ENCODE data around the gene ARMH4. TPM values are rescaled to one million over a fixed set of nuclear protein-coding genes. Genes with fewer than 3 reads are reported as not detected.

ARMH4 gene
- total RNA-seq, 1 experiment from 2014 or later, result 0.07 TPM

DNA sequence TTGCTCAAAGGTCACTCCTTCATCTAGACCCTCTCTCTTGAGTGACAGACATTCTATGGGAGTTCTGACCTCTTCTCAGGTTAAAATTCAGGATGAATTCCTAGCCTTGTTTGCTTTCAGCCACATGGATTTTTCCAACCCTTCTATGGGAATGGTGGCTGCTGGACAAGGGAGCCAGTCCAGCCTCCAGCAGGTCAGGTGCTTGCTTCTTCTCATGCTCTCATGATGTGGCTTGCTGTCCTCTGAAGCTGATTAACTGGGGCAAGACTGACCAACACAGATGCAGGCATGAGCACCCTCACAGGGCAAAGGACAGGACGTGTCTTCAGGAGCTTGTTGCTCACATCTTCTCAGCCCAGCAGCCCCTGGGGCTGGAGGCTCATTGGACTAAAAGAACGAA, 188.9 kb downstream of the ARMH4 start:
- peaks cover 8% of the 10 kb centered on the region for H3K4me1 Mint-ChIP-seq (ENCODE audit: low read depth, unreplicated experiment)
- POLR2A ChIA-PET, result interaction anchor here (0.6 kb wide), 1 partner anchor 10 kb away, joined by 6 read pairs; no protein-coding TSS in a partner anchor
- no peak overlapping the region for H3K4me3 ChIP-seq (ENCODE audit: low read depth, low read length)
- no peaks in the 10 kb centered on the region for H3K9me3 ChIP-seq
- no peak overlapping the region for H3K27ac Mint-ChIP-seq (ENCODE audit: unreplicated experiment)
- no peak overlapping the region for H3K4me3 Mint-ChIP-seq (ENCODE audit: unreplicated experiment)
- no peaks in the 10 kb centered on the region for H3K36me3 ChIP-seq (ENCODE audit: control insufficient read depth, insufficient read depth, low read length)
- no peaks in the 10 kb centered on the region for H3K36me3 Mint-ChIP-seq (ENCODE audit: insufficient read depth, unreplicated experiment)
- TF ChIP-seq, protein P1, sequence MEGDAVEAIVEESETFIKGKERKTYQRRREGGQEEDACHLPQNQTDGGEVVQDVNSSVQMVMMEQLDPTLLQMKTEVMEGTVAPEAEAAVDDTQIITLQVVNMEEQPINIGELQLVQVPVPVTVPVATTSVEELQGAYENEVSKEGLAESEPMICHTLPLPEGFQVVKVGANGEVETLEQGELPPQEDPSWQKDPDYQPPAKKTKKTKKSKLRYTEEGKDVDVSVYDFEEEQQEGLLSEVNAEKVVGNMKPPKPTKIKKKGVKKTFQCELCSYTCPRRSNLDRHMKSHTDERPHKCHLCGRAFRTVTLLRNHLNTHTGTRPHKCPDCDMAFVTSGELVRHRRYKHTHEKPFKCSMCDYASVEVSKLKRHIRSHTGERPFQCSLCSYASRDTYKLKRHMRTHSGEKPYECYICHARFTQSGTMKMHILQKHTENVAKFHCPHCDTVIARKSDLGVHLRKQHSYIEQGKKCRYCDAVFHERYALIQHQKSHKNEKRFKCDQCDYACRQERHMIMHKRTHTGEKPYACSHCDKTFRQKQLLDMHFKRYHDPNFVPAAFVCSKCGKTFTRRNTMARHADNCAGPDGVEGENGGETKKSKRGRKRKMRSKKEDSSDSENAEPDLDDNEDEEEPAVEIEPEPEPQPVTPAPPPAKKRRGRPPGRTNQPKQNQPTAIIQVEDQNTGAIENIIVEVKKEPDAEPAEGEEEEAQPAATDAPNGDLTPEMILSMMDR (IDR thresholded peaks at IDR 0.05; ENCODE audit: insufficient read depth in 1 of 2, low read depth in 1 of 2, low read length in 1 of 2, severe bottlenecking in 1 of 2, unreplicated experiment in 1 of 2), result no peak
- no peaks in the 10 kb centered on the region for H3K27me3 ChIP-seq (replicated peaks; ENCODE audit: control insufficient read depth, insufficient read depth, low read length)
- CTCF ChIA-PET, result no interaction called here
- BruUV-seq (replicated peaks), result no TSS peak
- intact Hi-C loops (cut with micrococcal nuclease; ENCODE audit: unreplicated experiment), result no loop called here
- no peaks in the 10 kb centered on the region for H3K9me3 Mint-ChIP-seq (ENCODE audit: unreplicated experiment)
- H3K27me3 Mint-ChIP-seq (ENCODE audit: insufficient read depth, unreplicated experiment), result no peaks in the 10 kb centered on the region
- no peak for DNase-seq
- H3K4me1 ChIP-seq, result peaks cover 3% of the 10 kb centered on the region

DNA sequence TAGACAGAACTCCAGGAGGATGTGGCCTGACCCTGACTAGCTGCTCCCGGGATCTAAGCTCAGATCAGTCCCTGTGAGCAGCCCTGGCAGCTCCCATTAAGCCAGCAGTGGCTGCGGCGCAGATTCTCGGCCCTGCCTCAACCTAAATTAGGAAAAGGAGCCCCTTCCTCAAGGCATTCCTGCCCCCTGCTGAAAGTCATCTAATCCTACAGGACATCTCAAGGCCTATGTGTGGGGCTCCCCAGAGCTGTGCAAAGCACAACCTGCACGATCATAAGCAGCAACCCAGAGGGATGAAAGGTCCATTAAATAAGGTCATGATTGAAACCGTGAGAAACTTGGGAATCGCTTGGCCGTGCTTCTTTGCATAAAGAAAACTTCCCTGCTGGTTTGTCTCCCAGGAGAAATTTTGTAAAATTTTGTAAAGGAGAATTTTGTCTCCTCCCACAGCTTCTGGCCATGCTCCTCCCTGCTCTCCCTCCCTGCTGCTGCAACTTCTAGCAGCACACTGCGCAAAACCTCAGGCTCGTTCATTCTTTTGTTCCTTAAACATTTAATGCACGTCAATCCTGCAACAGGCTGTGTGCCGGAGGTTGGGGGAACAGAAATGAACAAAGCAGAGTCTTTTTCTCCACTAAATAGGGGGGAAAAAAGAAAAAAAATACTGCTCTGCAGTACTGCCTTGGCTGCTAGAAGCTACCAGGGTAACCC, 189.5 kb downstream of the ARMH4 start:
- DNase-seq, result no peak
- H3K27ac Mint-ChIP-seq (ENCODE audit: unreplicated experiment), result no peak overlapping the region
- Histone ChIP-seq H3K36me3 (ENCODE audit: control insufficient read depth, insufficient read depth, low read length) (no peaks in the 10 kb centered on the region), H3K9me3 (no peaks in the 10 kb centered on the region), H3K4me1 (peaks cover 3% of the 10 kb centered on the region), H3K27me3 (replicated peaks; ENCODE audit: control insufficient read depth, insufficient read depth, low read length) (no peaks in the 10 kb centered on the region), H3K4me3 (ENCODE audit: low read depth, low read length) (no peak overlapping the region)
- ChIA-PET POLR2A (no interaction called here), CTCF (no interaction called here)
- no peaks in the 10 kb centered on the region for H3K9me3 Mint-ChIP-seq (ENCODE audit: unreplicated experiment)
- no peak overlapping the region for H3K4me3 Mint-ChIP-seq (ENCODE audit: unreplicated experiment)
- BruUV-seq (replicated peaks), result no TSS peak
- TF ChIP-seq, protein P1 (IDR thresholded peaks at IDR 0.05; ENCODE audit: insufficient read depth in 1 of 2, low read depth in 1 of 2, low read length in 1 of 2, severe bottlenecking in 1 of 2, unreplicated experiment in 1 of 2), result no peak
- intact Hi-C loops (cut with micrococcal nuclease; ENCODE audit: unreplicated experiment), result no loop called here
- H3K4me1 Mint-ChIP-seq (ENCODE audit: low read depth, unreplicated experiment), result peaks cover 8% of the 10 kb centered on the region
- no peaks in the 10 kb centered on the region for H3K27me3 Mint-ChIP-seq (ENCODE audit: insufficient read depth, unreplicated experiment)
- no peaks in the 10 kb centered on the region for H3K36me3 Mint-ChIP-seq (ENCODE audit: insufficient read depth, unreplicated experiment)

DNA sequence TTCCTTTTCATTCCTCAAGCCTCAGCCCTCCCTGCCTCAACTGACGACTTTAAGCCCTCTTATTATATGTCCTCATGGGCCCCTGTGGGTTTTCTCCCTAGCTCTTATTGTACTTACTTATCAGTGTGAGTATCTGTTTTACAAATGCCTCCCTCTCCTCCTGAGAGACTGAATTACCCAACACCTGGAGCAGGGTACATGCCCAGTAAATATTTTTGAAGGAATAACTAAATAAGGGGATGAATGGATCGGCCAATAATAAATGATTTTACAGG, 190.3 kb downstream of the ARMH4 start:
- DNase-seq, result no peak
- Histone ChIP-seq H3K4me1 (peaks cover 3% of the 10 kb centered on the region), H3K27me3 (replicated peaks; ENCODE audit: control insufficient read depth, insufficient read depth, low read length) (no peaks in the 10 kb centered on the region), H3K4me3 (ENCODE audit: low read depth, low read length) (no peak overlapping the region), H3K9me3 (no peaks in the 10 kb centered on the region), H3K36me3 (ENCODE audit: control insufficient read depth, insufficient read depth, low read length) (no peaks in the 10 kb centered on the region)
- ChIA-PET POLR2A (no interaction called here), CTCF (no interaction called here)
- H3K36me3 Mint-ChIP-seq (ENCODE audit: insufficient read depth, unreplicated experiment), result no peaks in the 10 kb centered on the region
- no peaks in the 10 kb centered on the region for H3K27me3 Mint-ChIP-seq (ENCODE audit: insufficient read depth, unreplicated experiment)
- no peaks in the 10 kb centered on the region for H3K9me3 Mint-ChIP-seq (ENCODE audit: unreplicated experiment)
- BruUV-seq (replicated peaks), result no TSS peak
- no peak overlapping the region for H3K27ac Mint-ChIP-seq (ENCODE audit: unreplicated experiment)
- peaks cover 8% of the 10 kb centered on the region for H3K4me1 Mint-ChIP-seq (ENCODE audit: low read depth, unreplicated experiment)
- H3K4me3 Mint-ChIP-seq (ENCODE audit: unreplicated experiment), result no peak overlapping the region
- intact Hi-C loops (cut with micrococcal nuclease; ENCODE audit: unreplicated experiment), result no loop called here
- TF ChIP-seq, protein P1 (IDR thresholded peaks at IDR 0.05; ENCODE audit: insufficient read depth in 1 of 2, low read depth in 1 of 2, low read length in 1 of 2, severe bottlenecking in 1 of 2, unreplicated experiment in 1 of 2), result no peak

Measured in Caco-2 (cell line).